HG02884 (cell line): Measurements from ENCODE around the gene IL17C.
"Not testable (repeated sequence)": the region's sequence is repeated elsewhere in the genome, so short reads cannot be mapped to it uniquely, and the experiment has no call there.

Source experiments
- ATAC-seq: cut with Tn5 transposase; IDR thresholded peaks from one replicate; pipeline ENCODE4 v1.9.1; 2021; ENCODE audit warnings: mild to moderate bottlenecking, moderate library complexity; ENCODE audit not compliant: unreplicated experiment

Gene IL17C

DNA sequence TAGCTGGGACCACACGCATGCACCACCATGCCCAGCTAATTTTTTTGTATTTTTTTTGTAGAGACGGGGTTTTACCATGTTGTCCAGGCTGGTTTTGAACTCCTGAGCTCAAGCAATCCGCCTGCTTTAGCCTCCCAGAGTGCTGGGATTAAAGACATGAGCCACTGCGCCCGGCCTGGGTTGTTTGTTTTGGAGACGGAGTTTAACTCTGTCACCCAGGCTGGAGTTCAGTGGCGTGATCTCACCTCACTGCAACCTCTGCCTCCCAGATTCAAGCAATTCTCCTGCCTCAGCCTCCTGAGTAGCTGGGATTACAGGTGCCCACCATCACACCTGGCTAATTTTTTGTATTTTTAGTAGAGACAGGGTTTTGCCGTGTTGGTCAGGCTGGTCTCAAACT, 28.9 kb upstream of the IL17C start:
- not testable (repeated sequence) for ATAC-seq

DNA sequence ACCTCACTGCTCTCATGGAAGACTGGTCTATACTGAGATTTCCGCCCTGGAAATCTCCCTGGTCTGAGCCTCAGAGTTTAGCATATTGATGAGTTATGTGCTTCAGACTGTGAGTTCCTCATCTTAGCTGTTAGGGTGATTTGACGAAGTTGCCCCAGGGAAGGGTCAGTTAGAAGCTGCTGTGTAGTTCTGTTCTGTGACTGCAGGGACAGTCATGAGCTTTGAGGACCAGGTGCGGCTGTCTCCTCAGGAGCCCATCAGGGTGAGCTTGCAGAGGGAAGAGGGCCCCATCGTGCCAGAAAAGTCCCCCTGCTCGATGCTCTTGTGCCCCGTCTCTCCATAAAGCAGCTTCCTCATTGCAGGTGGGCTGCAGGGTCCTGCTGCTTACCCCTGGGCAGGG, 28.3 kb upstream of the IL17C start:
- ATAC-seq = no peak

DNA sequence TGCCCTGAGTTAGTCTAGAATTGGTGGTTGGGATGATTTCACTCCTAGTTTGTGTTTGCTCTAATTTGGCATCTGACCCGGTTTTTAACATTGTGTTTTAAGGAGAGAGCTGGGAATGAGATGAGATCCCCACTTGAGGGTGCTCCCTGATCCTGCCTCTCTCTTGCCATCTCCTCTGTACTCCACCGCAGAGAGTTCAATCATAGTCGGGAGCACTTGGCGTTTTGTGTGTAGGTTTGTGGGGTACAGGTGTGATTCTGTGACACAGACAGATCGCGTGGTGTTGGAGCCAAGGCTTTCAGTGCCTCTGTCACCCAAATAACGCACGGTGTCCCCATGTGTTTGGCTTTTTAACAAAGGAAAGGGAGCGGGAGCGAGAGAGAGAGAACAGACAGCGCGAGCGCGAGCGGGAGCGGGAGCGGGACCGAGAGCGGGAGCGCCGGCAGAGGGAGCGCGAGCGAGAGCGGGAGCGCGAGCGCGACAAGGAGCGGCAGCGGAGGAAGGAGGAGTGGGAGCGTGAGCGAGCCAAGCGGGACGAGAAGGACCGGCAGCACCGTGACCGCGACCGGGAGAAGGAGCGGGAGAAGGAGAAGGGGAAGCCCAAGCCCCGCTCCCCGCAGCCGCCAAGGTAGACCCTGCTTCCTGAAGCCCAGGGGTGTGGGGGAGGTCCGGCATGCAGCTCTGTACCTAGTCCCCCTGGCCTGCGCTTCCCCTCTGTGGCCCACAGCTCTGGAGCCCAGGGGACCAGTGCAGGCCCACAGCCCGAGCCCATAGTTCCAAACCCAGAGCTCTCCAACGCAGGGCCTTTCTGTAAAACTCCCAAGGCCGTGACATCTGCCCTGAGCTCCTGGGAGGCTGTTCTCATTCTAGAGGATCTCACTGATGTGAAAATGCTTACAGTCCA, 27.2 kb upstream of the IL17C start:
- ATAC-seq = no peak

DNA sequence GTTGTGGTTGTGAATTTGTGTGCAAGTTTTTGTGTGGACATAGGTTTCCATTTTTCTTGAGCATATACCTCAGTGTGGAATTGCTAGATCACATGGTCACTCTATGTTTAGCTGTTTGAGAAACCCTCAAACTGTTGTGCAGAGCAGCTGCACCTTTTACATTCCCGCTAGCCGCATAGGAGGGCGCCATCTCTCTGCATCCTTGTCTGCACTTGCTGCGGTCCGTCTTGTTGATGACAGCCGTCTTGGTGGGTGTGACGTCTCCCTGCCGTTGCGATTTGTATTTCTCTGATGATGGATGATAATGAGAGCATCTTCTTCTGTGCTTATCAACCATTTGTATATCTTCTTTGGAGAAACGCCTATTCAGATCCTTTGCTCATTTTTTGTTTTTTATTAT, 25.1 kb upstream of the IL17C start:
- no peak for ATAC-seq

DNA sequence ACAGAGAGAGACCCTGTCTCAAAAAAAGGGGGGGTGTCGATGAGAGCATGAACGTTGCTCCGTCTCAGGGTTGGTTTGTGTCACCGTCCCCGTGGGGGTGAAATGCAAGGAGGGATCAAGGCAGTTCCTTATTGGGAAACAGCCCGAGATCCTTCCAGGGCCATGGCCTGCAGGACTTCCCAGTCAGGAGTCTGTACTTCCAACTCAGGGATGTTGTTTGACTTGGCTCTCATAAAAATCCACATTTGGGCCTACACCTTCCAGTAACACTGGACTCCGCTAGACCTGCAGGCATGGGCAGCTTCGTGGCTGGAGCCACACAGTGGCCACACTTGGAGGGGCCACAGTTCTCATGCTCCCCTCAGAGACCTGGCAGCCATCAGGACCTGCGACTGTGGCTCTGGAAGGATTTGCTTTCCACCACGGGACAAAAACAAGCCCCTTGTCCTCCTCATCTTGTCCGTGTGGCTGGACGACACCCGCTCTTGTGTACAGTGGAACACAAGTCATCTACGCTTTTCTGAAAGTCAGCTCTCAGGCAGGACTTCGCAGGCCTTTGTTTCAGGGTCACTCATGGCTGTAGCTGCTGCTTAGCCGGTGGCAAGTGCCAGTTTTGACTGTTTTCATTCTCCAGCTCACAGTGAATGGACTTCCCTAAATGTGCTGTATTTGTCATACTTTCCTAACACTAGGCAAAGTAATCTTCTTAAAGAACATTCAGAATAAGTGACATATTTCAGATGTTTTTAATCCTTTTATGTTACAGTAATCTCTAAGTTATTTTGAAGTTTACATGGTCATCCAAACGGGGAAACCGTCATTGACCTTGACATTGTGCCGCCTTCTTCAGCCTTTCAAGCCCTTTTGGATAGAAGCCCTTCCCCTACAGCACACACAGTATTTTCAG, 24.2 kb upstream of the IL17C start:
- no peak for ATAC-seq

DNA sequence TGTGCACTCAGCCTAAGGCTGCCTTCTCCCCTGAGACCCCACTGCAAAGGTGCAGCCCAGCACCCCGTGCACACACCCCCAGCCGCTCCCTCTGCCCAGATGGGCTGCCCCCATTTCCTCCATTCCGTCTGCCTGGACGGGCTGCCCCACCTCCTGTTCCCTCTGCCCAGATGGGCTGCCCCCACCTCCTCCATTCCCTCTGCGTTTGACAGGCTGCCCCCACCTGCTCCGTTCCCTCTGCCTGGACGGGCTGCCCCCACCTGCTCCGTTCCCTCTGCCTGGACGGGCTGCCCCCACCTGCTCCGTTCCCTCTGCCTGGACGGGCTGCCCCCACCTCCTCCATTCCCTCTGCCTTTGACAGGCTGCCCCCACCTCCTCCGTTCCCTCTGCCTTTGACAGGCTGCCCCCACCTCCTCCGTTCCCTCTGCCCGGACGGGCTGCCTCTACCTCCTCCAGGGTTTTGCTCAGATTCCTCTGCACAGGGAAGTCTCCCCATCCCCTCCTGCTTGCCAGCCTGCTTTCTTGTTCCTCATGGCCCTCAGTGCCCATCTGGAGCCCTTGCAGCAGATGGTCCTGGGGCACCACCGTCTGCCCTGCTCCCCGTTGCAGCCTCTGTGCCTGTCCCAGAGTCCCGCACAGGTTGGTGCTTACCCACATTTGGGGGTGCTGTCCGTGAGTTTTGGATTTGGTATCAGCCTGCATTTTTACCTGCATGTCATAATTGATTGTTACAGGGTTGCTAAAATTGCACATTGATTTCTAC, 23.4 kb upstream of the IL17C start:
- ATAC-seq = no peak

DNA sequence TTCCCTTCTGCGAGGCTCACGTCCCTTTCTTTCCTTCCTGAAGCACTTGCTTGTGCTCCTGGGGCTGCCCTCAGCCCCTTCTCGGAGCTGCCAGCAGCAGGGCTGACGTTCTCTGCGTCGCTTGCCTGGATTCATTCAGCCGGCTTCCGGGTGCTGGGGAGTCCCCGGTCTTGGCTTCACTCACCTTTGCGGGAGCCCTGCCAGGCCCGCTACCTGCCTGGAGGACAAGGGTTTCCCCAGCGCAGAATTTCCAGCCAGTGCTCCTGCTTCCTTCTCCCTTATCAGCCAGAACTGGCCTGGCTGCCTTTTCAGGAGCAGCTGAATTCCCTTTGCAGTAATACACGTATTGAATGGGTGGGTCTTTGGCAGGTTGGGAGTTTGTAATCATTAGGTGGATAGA, 22.1 kb upstream of the IL17C start:
- ATAC-seq = no peak

DNA sequence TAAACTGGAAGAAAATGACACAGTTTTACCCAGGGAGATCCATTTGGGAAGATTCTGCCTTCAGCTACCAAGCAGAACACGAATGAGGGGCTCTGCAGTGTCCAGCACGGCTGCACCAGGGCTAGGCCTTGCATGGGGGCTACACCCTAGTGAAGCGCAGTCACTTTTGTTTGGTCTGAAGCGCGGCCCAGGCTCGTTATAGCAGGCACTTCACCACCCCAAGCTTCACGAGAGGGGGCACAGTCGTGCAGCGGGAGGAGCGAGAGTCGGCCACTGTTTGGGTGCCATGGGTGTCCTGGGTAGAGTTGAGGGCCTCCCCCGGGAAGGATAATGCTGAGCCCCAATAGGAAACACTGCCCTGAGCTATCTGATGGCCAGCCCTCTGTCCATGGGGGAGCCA, 21.6 kb upstream of the IL17C start:
- ATAC-seq = no peak

DNA sequence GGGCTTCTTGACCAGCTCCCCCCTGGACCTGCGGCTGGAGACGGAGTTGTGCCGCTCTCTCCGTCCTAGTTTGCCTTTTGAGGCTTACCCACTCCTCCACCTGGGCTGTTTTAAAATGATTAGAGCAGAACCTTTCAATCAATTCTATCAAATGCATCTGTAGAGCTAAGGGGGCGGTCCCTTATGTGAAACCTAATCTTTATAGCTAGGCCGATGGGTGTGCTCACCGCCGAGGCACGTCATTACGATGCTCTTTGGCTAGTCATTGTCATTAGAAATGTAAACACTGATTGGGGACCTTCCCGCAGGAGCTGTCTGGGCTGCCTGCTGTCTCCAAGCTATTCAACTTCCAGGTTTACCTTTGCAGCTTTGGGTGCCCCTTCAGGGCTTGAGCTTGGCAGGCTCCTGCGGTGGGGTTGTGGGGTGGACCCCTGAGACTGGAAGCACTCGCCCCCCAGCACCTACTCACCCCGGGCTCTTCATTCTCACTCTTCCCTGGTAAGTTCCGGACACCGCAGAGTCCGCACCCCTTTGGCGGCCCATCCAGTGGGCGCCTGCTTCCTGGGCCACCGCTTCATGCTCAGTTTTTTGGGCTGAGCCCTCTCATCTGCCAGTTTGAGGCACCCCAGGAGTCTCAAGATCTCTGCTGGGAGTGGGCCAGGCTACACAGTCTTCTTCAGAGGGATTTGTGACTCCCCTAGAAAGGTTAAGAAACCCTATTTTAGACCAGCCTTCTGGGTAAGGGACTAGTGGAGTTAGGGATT, 20.9 kb upstream of the IL17C start:
- no peak for ATAC-seq

DNA sequence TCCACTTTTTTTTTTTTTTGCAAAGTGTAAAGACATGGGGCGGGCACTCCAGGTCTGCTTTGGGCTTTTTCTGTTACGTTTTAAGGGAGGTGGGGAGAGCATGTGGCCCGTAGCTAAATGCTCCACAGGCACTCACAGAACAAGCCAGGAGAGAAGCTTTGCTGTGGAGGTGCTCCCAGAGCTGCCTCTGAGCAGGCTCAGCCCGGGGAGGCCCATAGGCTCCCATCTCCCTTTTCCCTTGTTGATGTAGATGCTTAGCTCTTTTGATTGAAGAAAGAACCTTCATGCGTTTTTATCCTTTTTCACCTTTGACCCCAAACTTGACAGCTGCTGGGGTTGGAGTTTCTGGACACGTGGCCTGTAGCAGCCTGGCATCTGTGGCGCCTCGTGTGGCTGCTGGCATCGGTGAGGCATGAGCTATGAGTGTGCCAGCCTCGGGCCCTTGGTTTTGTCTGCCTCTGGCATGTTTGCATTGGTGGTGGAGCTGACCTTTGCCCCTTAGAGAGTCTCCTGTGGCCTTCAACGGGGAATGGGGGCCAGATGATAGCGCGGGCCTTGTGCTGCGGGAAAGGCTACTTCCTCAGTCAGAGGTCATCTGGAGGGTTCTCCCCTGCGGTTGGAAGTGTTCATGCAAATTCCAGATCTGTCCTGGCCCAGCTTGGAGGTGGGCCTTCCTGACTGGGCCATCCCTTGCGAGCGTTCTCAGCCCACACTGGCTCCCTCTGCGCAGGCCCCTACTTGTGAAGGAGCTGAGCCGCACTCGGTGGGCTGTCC, 20.0 kb upstream of the IL17C start:
- ATAC-seq = no peak

DNA sequence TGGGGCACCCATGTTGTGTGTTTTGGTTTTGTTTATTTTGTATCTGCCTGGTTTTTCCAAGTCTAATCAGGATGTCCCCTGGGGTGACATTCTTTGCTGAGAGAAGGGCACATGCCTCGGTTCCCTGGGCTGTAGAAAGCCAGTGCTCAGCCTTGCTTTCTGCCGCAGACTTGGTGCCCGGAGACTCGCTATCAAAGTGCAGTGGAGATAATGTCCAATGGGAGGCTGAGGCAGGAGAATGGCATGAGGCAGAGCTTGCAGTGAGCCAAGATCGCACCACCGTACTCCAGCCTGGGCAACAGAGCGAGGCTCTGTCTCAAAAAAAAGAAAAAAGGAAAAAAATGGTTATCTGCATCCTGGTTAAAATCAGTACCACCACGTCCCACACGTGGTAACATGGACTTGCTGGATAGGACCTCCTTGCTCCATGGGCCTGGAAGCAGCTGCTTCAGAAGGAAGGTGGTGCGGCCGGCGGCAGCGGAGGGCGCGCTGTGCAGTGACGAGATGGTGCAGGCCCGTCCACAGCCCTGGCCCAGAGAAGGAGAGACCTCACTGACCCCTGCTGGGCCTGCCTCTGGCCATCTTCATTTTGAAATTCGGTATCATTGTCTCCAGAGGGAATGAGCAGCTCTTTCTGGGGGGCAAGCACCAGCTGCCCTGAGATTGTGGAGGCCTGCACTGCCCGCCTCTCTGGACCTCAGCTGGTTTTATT, 19.3 kb upstream of the IL17C start:
- ATAC-seq = no peak

DNA sequence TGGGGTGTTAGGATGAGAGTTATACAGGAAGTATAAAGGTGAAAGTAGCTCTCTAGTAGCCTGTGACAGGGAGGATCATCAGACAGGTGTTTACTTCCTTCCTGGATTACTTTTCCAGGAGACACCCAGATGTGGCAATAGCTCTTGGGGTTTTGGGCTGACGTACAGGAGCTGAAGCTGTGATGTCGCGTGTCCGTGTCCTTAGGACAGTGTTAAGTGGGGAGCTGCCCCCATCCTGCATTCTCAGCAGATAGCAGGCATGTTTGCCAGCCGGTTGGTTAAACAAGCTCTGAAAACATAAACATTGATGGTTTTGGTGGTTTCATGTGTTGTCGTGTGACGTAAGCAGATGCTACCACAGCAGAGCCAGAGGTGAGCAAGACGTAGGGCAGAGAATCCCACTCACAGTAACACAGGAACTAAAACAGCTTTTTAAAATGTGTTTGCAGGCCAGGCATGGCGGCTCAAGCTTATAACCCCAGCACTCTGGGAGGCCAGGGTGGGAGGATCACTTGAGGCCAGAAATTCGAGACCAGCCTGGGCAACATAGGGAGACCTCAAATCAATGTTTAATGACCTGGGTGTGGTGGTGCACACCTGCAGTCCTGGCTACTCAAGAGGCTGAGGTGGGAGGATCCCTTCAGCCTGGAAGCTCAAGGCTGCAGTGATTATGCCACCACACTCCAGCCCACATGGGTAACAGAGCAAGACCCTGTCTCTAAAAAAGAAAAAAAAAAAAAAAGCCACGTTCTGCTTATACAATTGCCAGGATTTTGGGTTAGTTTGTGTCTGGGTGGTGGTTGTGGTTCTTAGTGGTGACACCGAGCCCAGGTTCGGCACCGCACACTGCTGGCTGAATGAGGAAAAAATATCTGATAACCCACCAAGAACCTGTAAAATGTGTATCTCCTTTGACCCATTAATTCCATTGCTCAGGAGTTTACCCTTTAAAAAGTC, 18.2 kb upstream of the IL17C start:
- no peak for ATAC-seq

DNA sequence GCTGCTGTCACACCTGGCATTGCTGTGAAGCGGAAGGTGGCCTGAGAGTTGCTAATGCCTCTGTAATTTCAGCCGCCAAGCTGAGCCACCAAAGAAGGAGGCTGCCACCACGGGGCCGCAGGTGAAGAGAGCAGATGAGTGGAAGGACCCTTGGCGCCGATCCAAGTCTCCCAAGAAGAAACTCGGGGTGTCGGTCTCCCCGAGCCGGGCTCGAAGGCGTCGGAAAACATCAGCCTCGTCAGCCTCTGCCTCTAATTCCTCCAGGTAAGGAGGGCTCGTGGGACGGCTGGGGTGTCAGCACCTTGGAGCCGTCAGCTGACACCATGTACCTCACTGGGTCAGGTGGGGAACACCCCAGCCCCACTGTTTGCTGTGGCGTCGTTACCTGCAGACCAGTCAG, 16.2 kb upstream of the IL17C start:
- no peak for ATAC-seq

DNA sequence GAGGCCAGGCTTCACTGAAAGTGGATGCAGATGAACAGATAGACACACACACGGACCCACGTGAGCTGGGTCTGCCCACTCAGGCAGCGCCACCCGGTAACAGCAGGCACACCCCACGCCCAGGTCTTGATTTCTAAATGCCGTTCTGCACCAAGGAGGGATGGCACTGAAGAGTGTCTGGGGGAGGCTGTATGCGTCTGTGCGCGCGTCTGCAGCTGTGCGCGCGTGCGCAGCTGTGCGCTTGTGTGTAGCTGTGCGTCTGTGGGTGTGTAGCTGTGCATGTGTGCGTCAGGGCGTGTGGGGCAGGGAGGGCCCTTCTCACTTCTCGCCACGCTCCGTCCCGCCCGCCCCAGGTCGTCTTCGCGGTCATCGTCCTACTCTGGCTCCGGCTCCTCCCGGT, 15.5 kb upstream of the IL17C start:
- no peak for ATAC-seq

DNA sequence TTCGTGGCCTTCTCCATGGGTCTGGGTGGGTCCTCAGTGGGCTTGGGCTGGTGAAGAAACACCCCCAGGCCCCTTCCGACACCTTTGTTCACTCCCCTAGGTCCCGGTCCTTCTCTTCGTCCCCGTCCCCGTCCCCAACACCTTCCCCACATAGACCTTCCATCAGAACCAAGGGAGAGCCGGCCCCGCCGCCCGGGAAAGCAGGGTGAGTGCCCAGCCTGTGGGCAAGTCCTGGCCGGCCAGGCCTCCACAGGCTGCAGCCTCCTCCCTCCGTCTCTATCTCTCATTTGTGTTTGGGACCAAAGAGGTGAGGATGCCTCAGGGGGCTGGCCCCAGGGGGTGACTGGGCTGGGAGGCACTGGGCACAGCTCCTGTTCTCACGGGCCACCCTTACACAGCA, 14.5 kb upstream of the IL17C start:
- ATAC-seq = no peak

DNA sequence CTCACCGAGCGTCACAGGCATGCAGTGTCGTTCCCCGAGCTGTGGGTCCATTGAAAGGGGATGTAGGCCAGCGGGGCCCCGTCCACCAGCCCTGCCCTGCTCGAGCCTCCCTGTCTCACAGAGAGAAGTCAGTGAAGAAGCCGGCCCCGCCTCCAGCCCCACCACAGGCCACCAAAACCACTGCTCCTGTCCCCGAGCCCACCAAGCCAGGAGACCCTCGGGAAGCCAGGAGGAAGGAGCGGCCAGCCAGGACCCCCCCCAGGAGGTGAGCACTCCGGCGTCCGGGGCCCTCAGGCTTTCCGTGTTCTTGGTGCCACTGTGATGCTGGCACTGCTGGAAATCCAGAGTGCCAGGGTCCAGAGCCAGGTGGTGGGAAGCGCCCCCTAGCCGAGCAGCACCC, 13.9 kb upstream of the IL17C start:
- no peak for ATAC-seq

DNA sequence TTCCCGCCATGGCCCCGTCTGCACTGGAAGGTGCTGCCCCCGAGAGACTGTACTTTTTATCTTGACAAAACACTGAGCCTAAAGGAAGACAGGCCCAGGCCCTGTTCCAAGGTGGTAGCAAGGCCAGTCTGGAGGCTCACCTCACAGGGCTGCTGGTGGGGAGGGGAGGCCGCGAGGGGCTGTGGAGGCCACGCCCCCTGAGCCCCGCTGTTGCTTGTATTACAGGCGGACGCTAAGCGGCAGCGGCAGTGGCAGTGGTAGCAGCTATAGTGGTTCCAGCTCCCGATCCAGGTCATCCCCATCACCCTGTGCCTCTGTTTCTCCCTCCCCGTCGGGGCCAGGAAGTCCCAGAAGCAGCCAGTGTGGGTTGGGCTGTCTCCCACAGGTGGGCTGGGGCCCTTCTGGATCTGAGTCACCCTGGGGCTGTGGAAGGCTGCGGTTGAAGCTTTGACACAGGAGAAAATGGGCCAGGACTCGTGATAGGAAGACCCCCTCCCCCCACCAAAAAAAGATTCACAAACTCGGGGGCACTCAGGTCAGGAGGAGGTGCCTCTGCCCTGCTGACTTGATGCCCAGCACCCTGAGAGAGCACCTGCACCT, 13.3 kb upstream of the IL17C start:
- no peak for ATAC-seq

DNA sequence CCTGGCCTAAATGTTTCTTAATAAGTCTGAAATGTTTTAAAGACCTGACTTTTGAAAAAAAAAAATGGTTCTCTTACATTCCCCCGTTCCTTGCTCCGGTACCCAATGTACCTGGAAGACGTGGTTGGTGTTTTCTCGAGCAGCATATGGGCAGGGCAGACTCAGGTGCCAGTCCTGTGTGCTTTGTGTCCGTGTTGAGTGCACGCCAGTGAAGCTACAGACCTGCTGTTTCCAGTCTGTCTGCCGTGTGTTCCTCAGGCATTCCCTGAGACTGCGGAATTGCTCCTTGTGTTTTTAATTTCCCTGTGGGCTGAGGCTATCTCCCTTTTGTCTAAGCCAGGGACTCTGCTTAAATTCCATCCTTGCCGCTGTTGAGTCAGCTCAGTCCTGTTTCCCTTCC, 11.7 kb upstream of the IL17C start:
- ATAC-seq = no peak
